NCI-H1694 (cell line): ENCODE measurements around the gene GNG2.

ENCODE experiments used
- DNase-seq: peaks from one replicate; lab custom pipeline; 2025; lab: John Stamatoyannopoulos, UW

GNG2 gene

DNA sequence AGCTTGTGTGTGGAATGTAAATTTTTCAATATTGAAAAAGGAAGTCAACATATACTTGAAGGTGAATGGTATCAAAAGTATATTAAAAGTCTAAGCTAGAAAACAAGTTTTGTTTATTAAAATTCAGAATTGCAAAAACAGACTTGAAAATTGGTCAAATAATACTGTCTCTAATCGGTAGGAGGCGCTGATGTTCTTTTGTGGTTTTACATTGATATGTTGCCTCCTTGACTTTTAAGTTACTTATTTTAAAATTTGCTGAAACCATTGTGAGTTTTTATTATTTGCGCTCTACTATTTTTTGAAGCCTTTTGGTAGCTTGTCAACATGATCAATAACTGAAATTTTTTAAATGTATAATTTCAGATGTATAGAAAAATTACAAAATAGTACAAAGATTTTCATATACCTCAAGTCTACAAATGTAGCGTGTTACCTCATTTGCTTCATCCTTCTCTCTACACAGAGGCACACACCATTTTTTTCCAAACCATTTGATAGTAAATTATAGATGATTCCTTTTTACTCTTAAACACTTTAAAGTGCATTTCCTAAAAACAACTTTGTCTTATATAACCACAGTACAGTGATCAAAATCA is 135.8 kb downstream of the GNG2 start:
- DNase-seq: peak; percentile 52

DNA sequence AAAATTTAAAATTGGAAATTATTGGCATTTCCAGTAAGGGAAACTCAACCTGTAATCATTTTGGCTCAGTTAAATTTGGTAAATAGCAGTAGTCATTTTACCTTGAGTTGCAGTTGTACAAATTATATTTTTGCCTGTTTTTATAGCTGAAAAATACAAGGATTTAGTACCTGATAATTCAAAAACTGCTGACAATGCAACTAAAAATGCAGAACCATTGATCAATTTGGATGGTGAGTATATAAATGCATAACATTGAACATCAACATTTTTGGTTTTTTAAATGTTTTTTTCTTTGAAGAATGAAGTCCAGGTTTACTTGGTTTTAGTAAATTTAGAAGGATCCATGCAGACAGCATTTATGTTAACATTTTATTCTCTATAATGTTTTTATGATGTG is 137.9 kb downstream of the GNG2 start:
- DNase-seq: no peak

DNA sequence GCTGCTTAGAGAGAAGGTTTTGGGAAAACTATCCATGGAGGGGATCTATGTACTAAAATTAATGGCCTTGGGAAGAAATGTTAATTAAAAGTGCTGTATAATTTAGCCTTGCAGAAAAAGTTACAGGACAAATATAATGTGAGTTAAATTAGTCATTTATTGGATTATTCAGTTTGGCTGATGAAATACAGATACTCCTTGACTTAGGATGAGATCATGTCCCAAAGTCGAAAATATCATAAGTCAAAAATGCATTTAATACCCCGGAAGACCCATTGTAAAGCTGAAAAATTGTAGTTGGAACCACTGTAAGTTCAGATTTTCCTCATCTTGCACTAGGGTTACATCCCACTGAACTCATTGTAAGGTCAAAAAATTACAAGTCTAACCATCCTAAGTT is 138.7 kb downstream of the GNG2 start:
- DNase-seq: no peak

DNA sequence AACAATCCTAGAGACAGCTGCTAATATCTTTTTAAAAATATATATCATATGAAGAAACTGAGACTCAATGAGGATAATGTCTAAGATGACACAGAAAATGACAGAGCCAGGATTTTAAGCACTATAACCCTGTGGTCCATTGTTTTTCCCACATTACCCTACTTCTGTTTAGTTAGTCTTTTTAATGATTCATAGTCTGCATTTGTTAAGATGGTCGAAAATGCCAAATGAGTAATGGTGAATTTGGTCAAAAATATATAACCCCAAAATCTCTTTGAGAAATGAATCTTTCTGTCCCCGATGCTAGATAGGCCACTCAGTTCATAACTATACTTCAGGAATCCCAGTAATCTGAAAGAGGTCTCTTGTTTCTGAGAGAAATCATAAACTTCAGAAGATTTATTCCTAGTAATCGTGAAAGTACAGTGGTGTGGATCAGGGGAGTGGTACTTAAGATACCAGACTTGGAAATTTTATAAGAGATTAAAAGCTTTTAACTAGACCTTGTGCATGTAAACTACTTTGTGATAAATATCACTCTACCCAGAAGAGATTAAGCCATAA is 139.7 kb downstream of the GNG2 start:
- DNase-seq: no peak

DNA sequence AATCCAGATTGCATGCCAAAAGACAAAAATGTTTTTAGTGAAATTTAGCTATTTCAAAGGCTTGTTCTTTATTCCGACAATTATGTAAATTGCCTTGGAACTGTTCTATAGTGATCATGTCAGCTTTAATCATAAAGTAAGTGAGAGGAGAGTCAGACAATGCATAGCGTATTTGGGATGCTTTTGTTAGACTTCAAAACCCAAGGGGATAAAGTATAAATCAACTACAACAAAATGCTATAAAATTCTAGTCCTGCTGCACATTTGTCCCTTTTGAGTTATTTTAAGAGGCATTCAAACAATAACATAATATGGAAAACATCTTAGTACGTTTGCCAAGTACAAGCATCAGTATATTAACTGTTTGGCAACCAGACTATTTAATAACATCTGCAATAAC is 140.3 kb downstream of the GNG2 start:
- DNase-seq: no peak

DNA sequence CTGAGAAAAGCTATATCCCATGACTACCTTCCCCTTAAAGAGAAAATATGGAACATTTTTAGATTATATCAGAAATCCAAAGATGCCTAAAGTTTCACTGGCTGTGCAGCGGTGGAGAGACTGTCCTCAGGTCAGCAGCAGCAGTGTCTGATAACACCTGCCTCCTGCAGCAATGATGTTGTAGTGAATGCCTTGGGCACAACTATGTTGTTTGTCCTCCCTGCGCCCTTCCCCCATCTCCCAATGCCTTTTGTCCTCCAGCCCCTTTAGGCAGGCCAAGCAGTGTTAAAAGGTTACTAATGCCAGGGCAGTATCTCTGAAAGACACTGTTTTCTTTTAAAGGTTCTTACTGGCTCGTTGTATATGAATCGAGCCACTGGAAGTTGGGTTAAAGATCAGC is 142.1 kb downstream of the GNG2 start:
- DNase-seq: no peak

DNA sequence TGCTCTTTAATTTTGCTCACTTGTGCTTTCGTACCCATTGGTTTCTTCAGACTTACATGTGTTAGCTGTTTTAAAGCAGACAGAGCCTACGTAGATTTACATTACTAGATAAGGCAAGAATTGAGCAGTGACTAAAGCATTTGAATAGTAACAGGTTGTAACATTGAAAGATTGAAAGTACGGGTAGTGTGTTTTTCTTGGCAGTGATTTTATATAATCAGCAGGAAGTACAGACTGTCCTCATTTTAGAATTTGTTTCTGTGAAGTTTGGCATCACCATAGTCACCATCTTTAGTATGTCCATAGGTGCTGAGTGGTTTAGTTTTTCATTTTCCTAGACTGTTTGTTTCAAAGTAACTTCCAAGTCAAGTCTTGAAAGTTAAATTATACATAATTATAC is 142.9 kb downstream of the GNG2 start:
- DNase-seq: no peak

DNA sequence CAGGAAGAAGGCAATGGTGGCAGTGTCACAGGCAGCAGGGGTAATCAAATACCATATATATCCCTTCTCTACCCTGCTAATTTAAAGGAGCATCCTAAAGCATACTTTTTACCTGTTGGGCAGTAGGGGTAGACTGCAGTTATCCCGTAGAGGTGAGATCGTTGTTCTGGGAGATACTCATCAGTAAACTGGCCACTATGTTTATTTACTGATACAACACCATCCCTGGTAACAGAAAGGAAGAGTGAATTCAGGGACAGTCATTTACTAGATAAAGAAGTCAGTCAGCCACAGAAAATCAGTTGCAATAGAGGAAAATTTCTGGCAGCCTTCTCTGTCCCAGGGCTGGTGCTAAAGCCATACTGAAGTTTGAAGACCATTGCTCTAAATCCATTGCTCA is 145.2 kb downstream of the GNG2 start:
- no peak for DNase-seq

DNA sequence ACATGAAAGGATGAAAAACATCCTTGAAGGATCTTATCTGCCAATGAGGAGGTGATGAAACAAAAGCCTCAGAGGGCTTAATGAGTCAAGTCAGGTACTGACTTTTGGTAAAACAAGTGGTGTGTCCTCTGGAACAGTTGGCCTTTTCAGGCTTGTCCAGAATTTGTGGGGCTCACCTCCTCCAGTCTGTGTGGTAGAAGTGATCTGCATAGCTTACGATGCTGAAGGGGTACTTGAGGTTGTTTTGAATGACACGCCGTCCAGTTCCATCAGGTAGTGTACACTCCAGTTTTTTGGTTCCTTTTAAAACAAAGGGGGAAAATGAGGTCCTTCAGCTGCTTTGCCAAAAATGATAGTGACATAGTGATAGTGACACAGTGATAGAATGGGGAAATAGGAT is 145.9 kb downstream of the GNG2 start:
- no peak for DNase-seq

DNA sequence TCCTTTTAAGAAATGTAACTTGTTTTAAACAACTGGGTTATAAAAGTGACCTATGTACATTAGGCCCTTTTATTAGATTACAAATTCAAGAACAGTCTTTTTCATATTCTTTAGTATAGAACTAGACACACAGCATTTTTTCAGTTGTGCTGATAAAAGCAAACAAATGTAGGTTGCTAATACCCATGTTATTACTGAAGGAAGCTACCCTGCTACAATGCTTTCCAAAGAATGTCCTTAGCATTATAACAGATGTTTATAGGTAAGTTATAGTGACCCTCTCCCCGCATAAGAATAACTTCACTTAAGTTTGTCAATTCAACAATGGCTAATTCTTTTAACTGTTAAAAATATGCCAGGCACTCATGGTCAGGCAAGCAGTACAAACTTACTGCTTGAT is 146.8 kb downstream of the GNG2 start:
- no peak for DNase-seq

DNA sequence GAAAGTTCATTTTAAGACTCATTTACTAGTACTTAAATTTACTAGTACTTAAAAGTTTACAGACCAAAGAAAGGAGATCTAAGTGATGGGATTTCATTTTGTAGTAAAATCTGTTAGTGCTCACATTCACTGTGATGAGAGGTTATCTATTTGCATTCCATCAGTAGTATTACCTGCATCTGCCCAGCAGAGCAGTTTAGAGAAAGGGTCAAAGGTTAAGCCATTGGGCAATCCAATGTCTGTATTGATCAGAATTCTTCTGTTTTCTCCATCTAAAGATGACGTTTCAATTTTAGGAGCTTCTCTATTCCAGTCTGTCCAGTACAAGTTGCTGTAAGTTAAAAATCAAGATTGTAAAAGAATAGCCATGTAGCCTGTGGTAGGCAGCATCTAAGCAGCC is 147.2 kb downstream of the GNG2 start:
- DNase-seq: no peak

DNA sequence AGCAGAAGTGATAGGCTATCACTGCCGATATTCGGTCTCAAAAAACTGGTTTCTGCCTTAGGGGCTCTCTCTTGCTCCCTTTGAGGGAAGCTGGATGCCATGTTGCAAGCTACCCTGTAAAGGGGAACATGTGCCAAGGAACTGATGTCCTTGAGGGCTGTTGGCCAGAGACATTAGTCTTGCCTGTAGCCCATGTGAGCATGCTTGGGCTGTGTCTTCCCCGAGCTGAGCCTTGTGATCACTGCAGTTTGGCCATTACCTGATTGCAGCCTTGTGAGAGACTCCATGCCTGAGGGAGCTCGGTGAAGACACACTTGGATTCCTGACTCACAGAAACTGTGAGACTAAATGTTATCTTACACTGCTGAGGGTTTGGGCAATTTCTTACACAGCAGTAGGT is 147.7 kb downstream of the GNG2 start:
- DNase-seq: no peak

DNA sequence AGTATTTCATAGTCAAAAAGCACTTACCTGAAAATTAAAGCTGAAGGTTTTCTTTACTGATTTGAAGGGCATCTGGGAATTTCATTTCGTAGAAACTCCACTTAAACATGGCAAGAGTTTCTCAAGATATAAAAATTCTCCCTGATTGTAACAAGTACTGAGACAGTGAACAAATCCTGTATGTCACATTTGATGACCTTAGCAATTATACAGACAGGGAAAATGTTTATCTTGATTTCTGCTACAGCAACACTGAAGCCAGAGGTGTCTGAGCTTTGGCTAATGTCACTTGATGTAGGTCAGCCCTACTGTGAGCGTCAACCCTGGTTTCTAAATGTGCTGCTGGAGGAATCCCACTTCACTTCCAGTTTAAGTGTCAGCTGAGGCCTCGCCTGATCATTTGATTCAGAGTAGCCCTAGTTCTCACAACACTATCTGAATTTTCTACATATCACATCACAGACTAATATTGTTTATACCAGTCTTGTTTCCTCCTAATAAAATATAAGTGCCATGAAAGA is 149.8 kb downstream of the GNG2 start:
- DNase-seq: no peak

DNA sequence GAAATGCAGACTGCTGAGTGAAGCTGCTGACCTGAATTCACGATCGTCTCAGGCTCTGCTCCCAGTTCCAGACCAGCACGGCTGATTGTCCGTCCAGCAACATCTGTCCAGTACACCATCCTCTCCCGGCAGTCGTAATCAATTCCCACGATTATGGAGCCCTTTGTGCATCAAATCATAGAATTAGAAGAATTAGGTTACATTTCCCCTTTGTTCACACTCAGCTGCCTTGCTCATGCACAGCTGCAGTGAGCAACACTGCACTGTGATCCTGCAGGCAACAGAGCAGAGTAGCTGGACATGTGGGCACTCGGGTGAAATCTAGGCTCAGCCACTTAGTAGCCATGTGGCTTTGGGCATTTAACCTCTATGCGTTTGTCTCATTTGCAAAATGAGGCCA is 151.1 kb downstream of the GNG2 start:
- no peak for DNase-seq

DNA sequence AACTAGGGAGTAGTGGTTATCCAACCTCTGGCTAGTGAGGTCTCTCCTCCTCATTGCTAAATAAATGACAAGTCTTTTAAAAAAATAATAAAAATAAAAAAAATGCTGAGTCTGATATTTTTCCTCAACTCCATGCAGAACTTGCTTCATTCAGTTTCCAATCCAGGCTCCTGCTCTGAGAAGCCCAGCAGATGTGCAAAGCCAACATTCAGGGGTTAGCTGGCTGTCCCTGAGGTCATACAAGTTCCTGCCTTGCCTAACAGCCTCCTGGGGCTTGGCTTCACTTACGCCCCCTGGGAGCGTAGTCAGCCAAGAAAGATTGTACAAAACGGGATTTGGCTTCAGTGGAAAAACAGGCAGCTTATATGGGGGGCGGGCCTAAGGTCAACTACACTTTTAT is 152.2 kb downstream of the GNG2 start:
- no peak for DNase-seq

DNA sequence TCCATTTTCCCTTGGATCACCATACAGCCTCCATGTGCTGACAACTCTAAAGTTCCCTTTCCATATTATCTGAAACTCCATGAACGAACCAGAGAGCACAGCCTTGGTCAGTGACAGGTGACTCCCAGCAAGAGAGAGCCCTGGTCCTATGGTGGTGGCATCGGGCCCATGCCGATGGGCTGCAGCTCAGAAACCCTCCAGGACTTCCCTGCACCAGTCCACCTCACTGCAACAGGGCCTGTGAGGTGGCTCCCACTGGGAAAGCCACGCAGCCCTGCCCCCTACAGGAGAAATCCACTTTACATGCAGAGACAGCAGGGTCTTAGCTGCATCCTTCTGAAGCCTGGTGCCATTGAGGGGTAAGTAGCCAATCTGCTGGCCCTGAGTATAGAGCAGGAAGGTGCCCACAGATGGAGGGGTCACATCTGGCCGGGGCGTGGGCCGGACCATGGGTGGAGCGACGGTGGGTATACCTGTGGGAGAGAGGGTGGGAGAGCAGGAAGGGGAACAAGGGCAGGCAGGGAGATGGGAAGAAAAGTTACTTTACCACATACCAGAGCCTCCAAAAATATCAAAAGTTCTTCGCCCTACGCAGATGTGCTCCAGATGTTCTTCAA is 153.7 kb downstream of the GNG2 start:
- DNase-seq: no peak

DNA sequence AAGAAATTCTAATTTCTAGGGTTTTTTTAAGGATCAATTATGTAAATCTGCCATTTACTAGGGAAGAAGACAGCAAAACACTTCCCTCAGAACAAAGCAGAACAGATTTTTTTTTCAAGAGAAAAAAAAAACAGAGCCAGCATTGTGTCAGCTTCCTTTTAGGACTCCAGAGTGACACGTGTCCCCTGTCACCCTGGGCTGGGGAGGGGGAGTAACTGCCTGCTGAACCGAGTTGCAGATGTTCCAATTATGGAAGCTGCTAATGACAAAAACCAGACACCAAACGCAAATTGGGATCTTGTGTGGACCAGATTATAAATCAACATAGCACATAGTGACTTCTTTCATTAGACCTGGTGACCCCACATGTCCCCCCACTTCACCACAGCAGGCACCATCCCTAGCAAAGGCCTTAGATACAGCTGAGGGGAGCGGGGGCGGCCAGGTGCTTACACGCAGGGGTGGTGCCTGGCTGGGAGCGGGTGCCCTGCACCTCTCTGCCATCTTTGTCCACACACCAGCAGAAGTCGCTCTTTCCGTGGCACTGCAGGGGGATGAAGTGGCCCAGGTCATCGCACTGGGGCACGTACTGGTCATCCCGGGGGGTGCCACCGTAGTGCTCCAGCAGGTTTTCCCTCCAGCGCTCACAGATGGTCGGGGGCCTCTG is 154.3 kb downstream of the GNG2 start:
- no peak for DNase-seq

DNA sequence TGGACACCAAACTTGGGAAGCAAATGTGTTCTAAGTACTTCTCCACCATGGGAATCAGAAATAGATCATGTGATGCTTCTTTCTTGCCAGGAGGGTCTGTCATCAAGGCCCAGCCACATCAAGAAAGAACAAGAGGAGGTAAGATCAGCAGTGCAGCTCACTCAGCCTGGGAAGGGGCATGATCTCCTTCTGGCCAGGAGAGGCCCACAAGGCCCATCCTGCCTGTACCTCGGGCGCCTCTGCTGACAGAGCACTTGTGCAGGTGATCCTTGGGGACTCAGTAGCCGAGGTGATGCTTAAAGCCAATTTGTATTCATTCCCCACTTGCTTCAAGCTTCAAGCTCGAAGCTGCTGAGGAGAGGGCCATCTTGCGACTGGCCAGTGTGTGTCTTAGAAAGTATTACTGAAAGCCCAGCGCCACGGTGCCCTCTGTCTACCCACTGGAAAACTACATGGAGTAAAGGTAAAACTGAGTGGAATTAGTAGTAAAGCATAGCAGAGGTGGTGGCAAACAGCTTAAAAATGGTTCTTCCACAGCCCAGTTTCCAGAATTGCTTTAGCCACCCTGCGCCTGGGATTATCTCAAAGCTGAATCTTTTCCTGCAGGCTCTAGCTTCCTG is 155.1 kb downstream of the GNG2 start:
- no peak for DNase-seq

DNA sequence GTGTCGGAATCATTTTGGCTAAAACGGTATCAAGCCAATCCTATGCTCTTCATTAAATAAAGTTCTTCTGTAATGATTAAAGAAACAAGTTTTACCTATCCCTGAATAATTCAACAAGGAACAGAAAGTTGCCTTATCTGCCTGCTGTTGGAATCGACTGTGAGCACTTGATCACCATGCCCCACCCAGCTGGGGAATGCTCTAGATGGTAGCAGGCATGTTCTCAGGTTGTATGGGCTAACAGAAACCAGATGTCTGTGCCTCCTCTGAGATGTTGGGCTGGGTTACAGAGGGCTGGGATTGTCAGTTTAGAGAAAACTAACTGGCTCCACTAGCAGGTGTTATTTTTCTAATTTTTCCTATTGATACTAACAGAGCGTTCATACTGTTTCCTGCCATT is 157.8 kb downstream of the GNG2 start:
- no peak for DNase-seq

DNA sequence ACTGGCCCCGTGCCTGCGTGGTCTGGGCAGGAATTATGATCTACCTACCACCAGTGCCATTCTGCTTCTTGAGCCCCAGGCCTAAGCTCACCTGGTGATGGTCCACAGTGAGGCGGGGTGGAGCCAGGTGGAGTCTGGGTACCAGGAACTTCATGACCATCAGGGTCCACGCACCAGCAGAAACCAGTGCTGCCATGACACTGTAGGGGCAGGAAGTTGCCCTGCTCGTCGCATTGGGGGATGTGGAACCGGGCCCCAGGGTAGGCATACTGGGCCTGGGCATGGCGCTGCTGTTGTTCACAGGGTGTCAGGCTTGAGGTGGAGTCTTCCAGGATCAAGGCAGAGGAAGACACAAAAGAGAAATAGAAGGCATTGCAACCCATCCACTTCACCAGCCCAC is 158.6 kb downstream of the GNG2 start:
- DNase-seq: no peak
